GM19463 (cell line): ENCODE results near the gene SYNJ2.

Source experiments
- ATAC-seq: cut with Tn5 transposase; IDR thresholded peaks from one replicate; pipeline ENCODE4 v1.9.1; 2021; ENCODE audit warnings: mild to moderate bottlenecking, moderate library complexity; ENCODE audit not compliant: unreplicated experiment

The SYNJ2 gene

GRCh38 chr6:157996918-157997702, 15.4 kb downstream of the SYNJ2 start:
- ATAC-seq = no peak

DNA sequence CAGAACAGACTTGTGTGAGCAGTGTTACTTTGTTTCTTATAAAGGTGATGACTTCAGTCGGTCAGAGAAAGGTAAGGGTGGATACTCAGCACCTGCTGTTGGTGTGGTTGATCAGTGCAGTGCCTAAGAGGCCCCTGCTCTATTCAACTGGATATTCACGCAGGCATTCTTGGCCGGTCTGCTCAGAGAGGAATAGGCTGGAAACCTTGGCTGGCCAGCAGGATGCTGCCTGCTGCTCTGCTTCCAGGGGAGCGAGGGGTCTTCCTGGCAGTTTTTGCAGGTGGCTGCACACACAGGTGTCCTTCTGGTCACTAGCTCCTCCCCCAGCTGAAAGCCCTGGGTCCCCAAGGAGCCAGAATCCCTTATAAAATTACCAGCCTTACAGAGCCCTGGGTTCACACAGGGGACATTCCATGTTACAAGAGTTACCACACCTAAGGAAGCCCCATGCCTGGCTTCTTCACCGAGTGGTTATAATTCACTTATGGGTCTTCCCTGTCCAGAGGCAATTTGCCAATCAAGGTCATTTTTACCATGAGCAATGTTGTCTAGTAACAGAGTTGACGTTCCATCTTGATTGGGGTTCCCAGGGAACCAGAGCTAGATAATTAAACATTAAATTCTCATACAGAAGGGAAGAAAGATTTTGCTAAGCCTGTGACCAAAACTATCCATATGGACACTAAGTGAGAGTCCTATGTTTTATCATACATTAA, 16.4 kb downstream of the SYNJ2 start:
- no peak for ATAC-seq

DNA sequence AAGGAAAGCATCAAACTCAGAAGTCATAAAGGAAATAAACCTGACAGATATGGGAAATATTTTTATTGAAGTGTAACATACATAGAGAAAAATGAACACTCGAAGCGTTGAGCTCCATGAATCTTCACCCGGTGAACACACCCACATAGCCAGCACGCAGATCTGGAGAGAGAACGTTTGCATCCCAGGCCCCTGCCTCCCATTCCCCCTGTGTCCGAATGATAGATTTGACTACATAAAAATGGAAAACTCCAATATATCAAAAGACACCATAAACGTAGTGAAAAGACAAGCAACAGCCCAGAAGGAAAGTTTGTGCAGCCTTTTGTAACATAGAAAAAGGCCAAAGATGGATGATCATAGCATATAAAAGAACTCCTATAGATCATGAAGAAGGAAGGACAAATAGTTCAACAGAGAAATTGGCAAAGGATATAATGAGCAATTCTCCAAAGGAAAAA, 17.1 kb downstream of the SYNJ2 start:
- ATAC-seq = no peak

- ATAC-seq = no peak
These were observed 17.7 kb downstream of the SYNJ2 start for GRCh38 chr6:157999168-158000051.

- ATAC-seq = no peak
These were observed 19.1 kb downstream of the SYNJ2 start for GRCh38 chr6:158000530-158001307.

- ATAC-seq = no peak
These were observed 20.7 kb downstream of the SYNJ2 start for GRCh38 chr6:158002249-158002950.

GRCh38 chr6:158002951-158003853, 21.5 kb downstream of the SYNJ2 start:
- ATAC-seq = no peak

DNA sequence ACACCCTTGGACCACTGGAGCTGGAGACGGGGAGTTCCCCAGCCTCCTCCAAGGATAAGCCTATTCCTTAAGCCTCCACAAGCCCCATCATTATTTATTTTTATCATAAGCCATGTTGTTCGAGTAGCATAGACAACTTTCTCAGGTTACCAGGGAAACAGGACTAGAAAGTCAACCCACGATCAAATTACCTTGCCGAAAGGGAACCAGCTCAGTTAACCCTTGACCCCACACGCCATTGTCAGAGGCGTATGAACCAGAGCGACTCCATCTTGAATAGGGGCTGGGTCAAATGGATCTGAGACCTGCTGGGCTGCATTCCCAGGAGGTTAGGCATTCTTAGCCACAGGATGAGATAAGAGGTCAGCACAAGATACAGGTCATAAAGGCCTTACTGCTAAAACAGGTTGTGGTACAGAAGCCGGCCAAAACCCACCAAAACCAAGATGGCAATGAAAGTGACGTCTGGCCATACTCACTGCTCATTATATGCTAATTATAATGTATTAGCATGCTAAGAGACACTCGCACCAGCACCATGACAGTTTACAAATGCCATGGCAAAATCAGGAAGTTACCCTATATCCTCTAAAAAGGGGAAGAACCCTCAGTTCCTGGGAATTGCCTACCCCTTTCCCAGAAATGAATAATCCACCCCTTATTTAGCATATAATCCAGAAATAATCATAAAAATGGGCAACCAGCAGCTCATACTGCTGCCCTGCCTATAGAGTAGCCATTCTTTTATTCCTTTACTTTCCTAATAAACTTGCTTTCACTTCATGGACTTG, 22.4 kb downstream of the SYNJ2 start:
- ATAC-seq = no peak

DNA sequence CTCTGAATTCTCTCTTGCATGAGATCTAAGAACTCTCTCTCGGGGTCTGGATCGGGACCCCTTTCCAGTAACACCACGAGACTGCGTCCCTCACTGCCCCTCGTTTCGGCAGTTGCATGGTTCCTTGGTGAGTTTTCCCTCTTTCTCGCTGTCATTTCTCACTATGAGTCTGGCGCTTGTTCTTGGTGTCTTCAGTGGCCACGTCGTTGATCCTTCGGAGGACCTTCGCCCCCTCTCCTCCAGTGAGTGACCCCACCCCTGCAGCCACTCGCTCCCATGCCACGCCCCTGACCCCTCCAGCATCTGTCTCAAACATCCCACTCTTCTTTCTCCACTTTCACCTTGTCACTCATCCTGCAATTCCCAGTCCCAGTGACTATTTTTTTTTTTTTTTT, 23.0 kb downstream of the SYNJ2 start:
- ATAC-seq = no peak

DNA sequence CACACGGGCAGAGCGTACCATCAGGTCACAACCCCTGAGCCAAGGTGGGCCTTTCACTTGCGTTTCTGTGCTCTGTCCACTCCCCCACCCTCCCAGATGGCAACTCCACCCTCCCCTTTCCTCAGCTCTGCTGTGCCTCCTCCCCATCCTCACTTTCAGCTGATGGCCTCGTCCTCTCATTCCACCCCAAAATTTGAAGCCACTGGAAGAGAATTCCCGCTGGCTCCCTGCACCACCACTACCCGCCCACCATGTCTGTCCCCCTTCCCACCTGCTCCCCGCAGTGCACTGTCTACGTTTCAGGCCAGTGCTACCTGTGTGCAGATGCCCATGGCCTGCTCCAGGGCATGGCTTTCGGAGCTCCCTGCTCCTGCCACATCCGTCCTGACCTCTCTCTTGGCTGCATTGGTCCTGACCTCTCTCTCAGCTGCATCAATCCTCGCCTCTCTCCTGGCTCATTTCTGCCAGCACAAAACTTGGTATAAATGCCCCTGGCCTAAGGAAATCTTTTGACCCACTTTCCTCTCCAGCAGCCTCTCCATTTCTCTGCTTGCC, 24.0 kb downstream of the SYNJ2 start:
- no peak for ATAC-seq

GRCh38 chr6:158006331-158006730, 24.7 kb downstream of the SYNJ2 start:
- ATAC-seq = no peak

DNA sequence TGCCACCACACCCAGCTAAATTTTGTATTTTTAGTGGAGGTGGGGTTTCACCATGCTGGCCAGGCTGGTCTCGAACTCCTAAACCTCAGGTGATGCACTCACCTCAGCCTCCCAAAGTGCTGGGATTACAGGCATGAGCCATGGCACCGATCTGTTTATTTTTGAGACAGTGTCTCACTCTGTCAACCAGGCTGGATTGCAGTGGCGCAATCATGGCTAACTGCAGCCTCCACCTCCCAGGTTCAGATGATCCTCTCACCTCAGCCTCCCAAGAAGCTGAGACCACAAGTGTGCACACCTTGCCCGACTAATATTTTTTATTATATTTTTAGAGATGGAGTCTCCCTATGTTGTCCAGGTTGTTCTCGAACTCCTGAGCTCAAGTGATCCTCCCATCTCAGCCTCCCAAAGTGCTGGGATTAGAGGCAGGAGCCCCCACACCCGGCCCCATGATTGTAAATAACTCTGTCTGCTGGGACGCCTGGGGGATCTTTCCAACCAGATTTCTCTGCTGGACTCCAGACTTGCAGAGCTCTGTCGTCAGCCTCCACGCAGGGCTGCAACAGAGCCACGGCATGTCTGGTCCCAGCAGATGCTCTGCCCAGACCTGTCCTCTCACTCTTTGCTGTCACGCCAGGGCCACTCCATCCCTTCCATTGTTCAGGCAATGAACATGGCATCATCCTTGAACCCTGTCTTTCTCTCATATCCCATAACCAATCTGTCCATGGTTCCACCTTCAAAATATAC, 25.3 kb downstream of the SYNJ2 start:
- ATAC-seq = no peak

DNA sequence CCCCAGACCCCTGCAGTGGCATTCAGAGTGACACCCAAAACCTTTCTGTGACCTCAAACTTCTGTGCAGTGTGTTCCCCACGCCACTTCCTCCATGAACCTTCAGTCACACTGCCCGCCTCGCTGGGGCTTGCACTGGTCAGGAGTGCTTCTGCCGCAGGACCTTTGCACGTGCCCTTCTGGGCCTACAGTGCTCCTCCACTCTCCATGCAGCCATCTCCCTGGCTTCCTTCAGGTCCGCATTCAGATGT, 27.1 kb downstream of the SYNJ2 start:
- no peak for ATAC-seq

DNA sequence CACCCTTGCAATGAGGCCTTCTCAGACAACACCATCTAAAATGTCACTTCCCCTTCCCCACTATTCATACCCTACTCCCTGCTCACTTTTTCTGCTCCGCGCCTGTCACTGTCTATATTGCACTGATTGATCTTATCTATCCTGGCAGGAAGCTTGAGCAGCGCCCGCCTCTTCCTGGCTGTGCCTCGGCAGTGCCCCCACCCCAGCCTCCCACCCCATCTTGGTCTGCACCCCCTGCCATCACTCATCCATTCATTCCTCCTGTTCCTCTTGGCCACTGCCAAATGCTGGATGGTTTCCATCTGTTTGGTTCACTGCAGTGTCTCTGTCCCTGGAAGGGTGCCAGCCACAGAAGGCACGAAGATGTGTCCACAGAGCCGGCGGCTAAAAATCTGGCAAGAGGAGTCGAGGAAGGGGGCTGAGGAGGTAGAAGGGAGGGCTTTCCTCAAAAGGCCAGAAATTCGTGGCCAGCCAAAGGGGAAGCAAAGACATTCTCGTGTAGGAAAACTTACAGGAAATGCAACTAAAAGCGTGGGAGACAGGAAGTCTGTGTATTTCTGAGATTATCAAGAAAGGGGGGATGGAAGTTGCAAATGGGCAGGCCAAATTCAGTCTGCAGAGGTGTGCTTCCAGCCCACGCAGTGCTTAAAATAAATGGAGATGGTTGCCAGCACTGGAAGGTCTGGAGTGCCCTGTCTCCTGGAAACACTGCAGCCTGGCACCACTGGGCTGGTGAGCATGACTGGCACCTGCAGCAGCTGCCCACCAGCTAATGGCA, 27.6 kb downstream of the SYNJ2 start:
- no peak for ATAC-seq

DNA sequence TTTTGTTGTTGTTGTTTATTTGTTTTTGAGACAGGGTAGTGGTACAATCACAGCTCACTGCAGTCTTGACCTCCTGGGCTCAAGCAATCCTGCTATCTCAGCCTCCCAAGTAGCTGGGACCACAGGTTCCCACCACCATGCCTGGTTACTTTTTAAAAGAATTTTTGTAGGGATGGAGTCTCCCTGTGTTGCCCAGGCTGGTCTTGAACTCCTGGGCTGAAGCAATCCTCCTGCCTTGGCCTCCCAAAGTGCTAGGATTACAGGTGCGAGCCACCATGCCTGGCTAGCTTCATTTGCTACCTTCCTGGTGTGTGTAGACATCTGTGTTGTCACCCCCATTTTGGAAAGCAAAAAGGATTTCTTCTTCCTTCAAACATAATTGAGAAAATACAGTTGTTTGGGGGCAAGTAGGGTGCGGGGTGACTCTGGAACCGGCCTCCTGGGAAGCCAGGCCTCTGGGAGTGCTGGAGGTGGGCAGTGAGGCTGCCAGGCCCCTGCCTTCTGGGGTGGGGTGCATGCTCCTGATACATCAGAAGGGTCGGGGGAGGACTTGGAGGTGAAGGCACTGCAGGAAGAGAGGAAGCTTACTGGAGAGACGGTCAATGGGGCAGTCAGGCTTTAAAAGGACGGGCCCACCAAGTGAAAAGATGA, 28.4 kb downstream of the SYNJ2 start:
- no peak for ATAC-seq
